Measurements from ENCODE around the gene ALDH1A2. TPM values are rescaled to one million over a fixed set of nuclear protein-coding genes. Genes with fewer than 3 reads are reported as not detected.
"Not testable (repeated sequence)": the region's sequence is repeated elsewhere in the genome, so short reads cannot be mapped to it uniquely, and the experiment has no call there.

The ALDH1A2 gene
- total RNA-seq, 4 donors from 2014 or later = 47.9 to 128 (median 109) TPM

GRCh38 chr15:58038426-58039078 is 27.0 kb downstream of the ALDH1A2 start:
- DNase-seq = no peak
- H3K4me1 ChIP-seq = peaks cover 0 to 4% of the 10 kb centered on the region in 2 donors
- TF ChIP-seq CTCF (IDR thresholded peaks at IDR 0.05) (no peak), POLR2A (IDR thresholded peaks at IDR 0.05) (no peak)
- H3K9me3 ChIP-seq = no peaks in the 10 kb centered on the region
- no peaks in the 10 kb centered on the region for H3K27me3 ChIP-seq
- no peaks in the 10 kb centered on the region for H3K36me3 ChIP-seq
- H3K27ac ChIP-seq = peak overlapping the region in 1 of 2 donors; percentile 17
- H3K4me3 ChIP-seq = no peak overlapping the region
- intact Hi-C loops (cut with DNase I; ENCODE audit: low total_unique reads) = no loop called here

GRCh38 chr15:58037723-58038301 is 27.7 kb downstream of the ALDH1A2 start:
- DNase-seq = no peak
- intact Hi-C loops (cut with DNase I; ENCODE audit: low total_unique reads) = no loop called here
- TF ChIP-seq POLR2A (IDR thresholded peaks at IDR 0.05) (no peak), CTCF (IDR thresholded peaks at IDR 0.05) (no peak)

GRCh38 chr15:58036579-58036978 is 28.9 kb downstream of the ALDH1A2 start:
- Histone ChIP-seq H3K27ac (peak overlapping the region in 1 of 2 donors; percentile 34), H3K9me3 (no peaks in the 10 kb centered on the region), H3K27me3 (no peaks in the 10 kb centered on the region), H3K4me1 (peaks cover 0 to 4% of the 10 kb centered on the region in 2 donors), H3K4me3 (no peak overlapping the region), H3K36me3 (no peaks in the 10 kb centered on the region)
- intact Hi-C loops (cut with DNase I; ENCODE audit: low total_unique reads) = no loop called here
- DNase-seq = no peak
- TF ChIP-seq CTCF (IDR thresholded peaks at IDR 0.05) = no peak
- TF ChIP-seq POLR2A (IDR thresholded peaks at IDR 0.05) = no peak

More at GRCh38 chr15:58037723-58038301, 27.7 kb downstream of the ALDH1A2 start:
- Histone ChIP-seq H3K4me1 (peaks cover 0 to 4% of the 10 kb centered on the region in 2 donors), H3K27me3 (no peaks in the 10 kb centered on the region), H3K9me3 (no peaks in the 10 kb centered on the region), H3K36me3 (no peaks in the 10 kb centered on the region), H3K27ac (peak overlapping the region; percentile 17 to 26), H3K4me3 (no peak overlapping the region)

GRCh38 chr15:58028392-58028791 is 37.1 kb downstream of the ALDH1A2 start:
- H3K27ac ChIP-seq; H3K36me3 ChIP-seq; DNase-seq; H3K27me3 ChIP-seq; H3K4me1 ChIP-seq; intact Hi-C loops (cut with DNase I; ENCODE audit: low total_unique reads); H3K4me3 ChIP-seq: not testable (repeated sequence)
- peaks cover 0 to 40% of the 10 kb centered on the region in 2 donors for H3K9me3 ChIP-seq

GRCh38 chr15:58026552-58026951 is 39.0 kb downstream of the ALDH1A2 start:
- no peaks in the 10 kb centered on the region for H3K27me3 ChIP-seq
- H3K4me3 ChIP-seq = no peak overlapping the region
- no peak overlapping the region for H3K27ac ChIP-seq
- no peaks in the 10 kb centered on the region for H3K36me3 ChIP-seq
- peaks cover 0 to 40% of the 10 kb centered on the region in 2 donors for H3K9me3 ChIP-seq
- no peaks in the 10 kb centered on the region for H3K4me1 ChIP-seq
- TF ChIP-seq CTCF (IDR thresholded peaks at IDR 0.05) (no peak), POLR2A (IDR thresholded peaks at IDR 0.05) (no peak)
- DNase-seq = no peak
- intact Hi-C loops (cut with DNase I; ENCODE audit: low total_unique reads) = no loop called here
